ENCODE measurements around the gene SLC6A6.

The SLC6A6 gene

GRCh38 chr3:14450922-14451606 is 48.7 kb downstream of the SLC6A6 start:
- Histone ChIP-seq H3K27me3 (ENCODE audit: insufficient read depth, insufficient read length) (no peaks in the 10 kb centered on the region), H3K4me3 (ENCODE audit: insufficient read length, low read depth) (no peak overlapping the region), H3K36me3 (ENCODE audit: insufficient read depth, insufficient read length, low read length) (peaks cover 99% of the 10 kb centered on the region), H3K4me1 (ENCODE audit: insufficient read depth, insufficient read length) (peaks cover 14% of the 10 kb centered on the region), H3K9ac (ENCODE audit: insufficient read length, low read depth) (no peak overlapping the region), H3K9me3 (ENCODE audit: insufficient read depth, low read length) (peaks cover 7% of the 10 kb centered on the region; the same call in 1 of the 2 replicates)
- TF ChIP-seq SUZ12 (IDR thresholded peaks at IDR 0.05; ENCODE audit: extremely low read depth, insufficient read depth, insufficient read length) (no peak), YY1 (IDR thresholded peaks at IDR 0.05; ENCODE audit: insufficient read depth, insufficient read length) (no peak), ZNF274 (IDR thresholded peaks at IDR 0.05; ENCODE audit: low read depth, low read length) (no peak)
- no peak for DNase-seq (ENCODE audit: low read depth, low spot score)

GRCh38 chr3:14451844-14452739 is 49.7 kb downstream of the SLC6A6 start:
- Histone ChIP-seq H3K4me3 (ENCODE audit: insufficient read length, low read depth) (no peak overlapping the region), H3K4me1 (ENCODE audit: insufficient read depth, insufficient read length) (peaks cover 14% of the 10 kb centered on the region), H3K27me3 (ENCODE audit: insufficient read depth, insufficient read length) (no peaks in the 10 kb centered on the region), H3K9ac (ENCODE audit: insufficient read length, low read depth) (no peak overlapping the region), H3K36me3 (ENCODE audit: insufficient read depth, insufficient read length, low read length) (peaks cover 99% of the 10 kb centered on the region), H3K9me3 (ENCODE audit: insufficient read depth, low read length) (peaks cover 7% of the 10 kb centered on the region; the same call in 1 of the 2 replicates)
- no peak for DNase-seq (ENCODE audit: low read depth, low spot score)
- TF ChIP-seq SUZ12 (IDR thresholded peaks at IDR 0.05; ENCODE audit: extremely low read depth, insufficient read depth, insufficient read length) = no peak
- no peak for TF ChIP-seq ZNF274 (IDR thresholded peaks at IDR 0.05; ENCODE audit: low read depth, low read length)
- TF ChIP-seq YY1 (IDR thresholded peaks at IDR 0.05; ENCODE audit: insufficient read depth, insufficient read length) = no peak

- H3K36me3 ChIP-seq (ENCODE audit: insufficient read depth, insufficient read length, low read length) = peaks cover 99% of the 10 kb centered on the region
Measured at GRCh38 chr3:14452740-14453710, 50.6 kb downstream of the SLC6A6 start.

GRCh38 chr3:14453876-14454638 is 51.7 kb downstream of the SLC6A6 start:
- TF ChIP-seq SUZ12 (IDR thresholded peaks at IDR 0.05; ENCODE audit: extremely low read depth, insufficient read depth, insufficient read length) (no peak), YY1 (IDR thresholded peaks at IDR 0.05; ENCODE audit: insufficient read depth, insufficient read length) (no peak), ZNF274 (IDR thresholded peaks at IDR 0.05; ENCODE audit: low read depth, low read length) (no peak)
- Histone ChIP-seq H3K4me1 (ENCODE audit: insufficient read depth, insufficient read length) (peaks cover 18% of the 10 kb centered on the region), H3K4me3 (ENCODE audit: insufficient read length, low read depth) (no peak overlapping the region), H3K36me3 (ENCODE audit: insufficient read depth, insufficient read length, low read length) (peaks cover 99% of the 10 kb centered on the region), H3K27me3 (ENCODE audit: insufficient read depth, insufficient read length) (no peaks in the 10 kb centered on the region), H3K9me3 (ENCODE audit: insufficient read depth, low read length) (no peaks in the 10 kb centered on the region), H3K9ac (ENCODE audit: insufficient read length, low read depth) (no peak overlapping the region)
- DNase-seq (ENCODE audit: low read depth, low spot score) = no peak

More at GRCh38 chr3:14452740-14453710, 50.6 kb downstream of the SLC6A6 start:
- H3K27me3 ChIP-seq (ENCODE audit: insufficient read depth, insufficient read length) = no peaks in the 10 kb centered on the region
- H3K4me1 ChIP-seq (ENCODE audit: insufficient read depth, insufficient read length) = peaks cover 18% of the 10 kb centered on the region
- no peak overlapping the region for H3K4me3 ChIP-seq (ENCODE audit: insufficient read length, low read depth)
- TF ChIP-seq SUZ12 (IDR thresholded peaks at IDR 0.05; ENCODE audit: extremely low read depth, insufficient read depth, insufficient read length) = no peak
- no peak for TF ChIP-seq YY1 (IDR thresholded peaks at IDR 0.05; ENCODE audit: insufficient read depth, insufficient read length)
- TF ChIP-seq ZNF274 (IDR thresholded peaks at IDR 0.05; ENCODE audit: low read depth, low read length) = no peak
- H3K9ac ChIP-seq (ENCODE audit: insufficient read length, low read depth) = no peak overlapping the region
- no peak for DNase-seq (ENCODE audit: low read depth, low spot score)
- H3K9me3 ChIP-seq (ENCODE audit: insufficient read depth, low read length) = no peaks in the 10 kb centered on the region

- Histone ChIP-seq H3K4me1 (ENCODE audit: insufficient read depth, insufficient read length) (peaks cover 18% of the 10 kb centered on the region), H3K27me3 (ENCODE audit: insufficient read depth, insufficient read length) (no peaks in the 10 kb centered on the region), H3K4me3 (ENCODE audit: insufficient read length, low read depth) (no peak overlapping the region), H3K9me3 (ENCODE audit: insufficient read depth, low read length) (no peaks in the 10 kb centered on the region), H3K36me3 (ENCODE audit: insufficient read depth, insufficient read length, low read length) (peaks cover 99% of the 10 kb centered on the region), H3K9ac (ENCODE audit: insufficient read length, low read depth) (no peak overlapping the region)
- no peak for DNase-seq (ENCODE audit: low read depth, low spot score)
- TF ChIP-seq SUZ12 (IDR thresholded peaks at IDR 0.05; ENCODE audit: extremely low read depth, insufficient read depth, insufficient read length) (no peak), YY1 (IDR thresholded peaks at IDR 0.05; ENCODE audit: insufficient read depth, insufficient read length) (no peak), ZNF274 (IDR thresholded peaks at IDR 0.05; ENCODE audit: low read depth, low read length) (no peak)
Measured at GRCh38 chr3:14454639-14455310, 52.4 kb downstream of the SLC6A6 start.
